Measurements from ENCODE around the gene XPO6.
A peak's percentile ranks its signal among the peaks of the same experiment; 100 is the strongest.

The XPO6 gene

GRCh38 chr16:28188085-28188916 lies 23.5 kb downstream of the XPO6 start:
- intact Hi-C loops (cut with DNase I) = no loop called here
- no peak for DNase-seq

GRCh38 chr16:28187595-28188004 lies 24.2 kb downstream of the XPO6 start:
- intact Hi-C loops (cut with DNase I) = no loop called here
- DNase-seq = no peak

GRCh38 chr16:28186752-28187151 lies 25.0 kb downstream of the XPO6 start:
- intact Hi-C loops (cut with DNase I) = no loop called here
- DNase-seq = no peak

- intact Hi-C loops (cut with DNase I) = no loop called here
- DNase-seq = no peak
These were observed 26.1 kb downstream of the XPO6 start for GRCh38 chr16:28185696-28186095.

GRCh38 chr16:28184625-28185024 lies 27.1 kb downstream of the XPO6 start:
- intact Hi-C loops (cut with DNase I) = no loop called here
- no peak for DNase-seq

GRCh38 chr16:28183930-28184329 lies 27.8 kb downstream of the XPO6 start:
- intact Hi-C loops (cut with DNase I) = no loop called here
- no peak for DNase-seq

- DNase-seq = no peak
- intact Hi-C loops (cut with DNase I) = no loop called here
These were observed 28.3 kb downstream of the XPO6 start for GRCh38 chr16:28183484-28183883.

- intact Hi-C loops (cut with DNase I) = no loop called here
- no peak for DNase-seq
These were observed 29.0 kb downstream of the XPO6 start for GRCh38 chr16:28182801-28183200.

- intact Hi-C loops (cut with DNase I) = no loop called here
- DNase-seq = peak in 25 of 42 donors; percentile 7 to 72 (median 31)
These were observed 29.6 kb downstream of the XPO6 start for GRCh38 chr16:28182183-28182582.

GRCh38 chr16:28181515-28181914 lies 30.2 kb downstream of the XPO6 start:
- DNase-seq = no peak

GRCh38 chr16:28180655-28181460 lies 30.9 kb downstream of the XPO6 start:
- no peak for DNase-seq
- intact Hi-C loops (cut with DNase I) = no loop called here

More at GRCh38 chr16:28181515-28181914, 30.2 kb downstream of the XPO6 start:
- intact Hi-C loops (cut with DNase I) = no loop called here

- intact Hi-C loops (cut with DNase I) = no loop called here
- DNase-seq = no peak
These were observed 32.4 kb downstream of the XPO6 start for GRCh38 chr16:28179354-28179753.

- intact Hi-C loops (cut with DNase I) = no loop called here
- DNase-seq = no peak
These were observed 36.0 kb downstream of the XPO6 start for GRCh38 chr16:28175715-28176114.

GRCh38 chr16:28172336-28172735 lies 39.4 kb downstream of the XPO6 start:
- intact Hi-C loops (cut with DNase I) = no loop called here

GRCh38 chr16:28171816-28172215 lies 39.9 kb downstream of the XPO6 start:
- no peak for DNase-seq
- intact Hi-C loops (cut with DNase I) = no loop called here

More at GRCh38 chr16:28172336-28172735, 39.4 kb downstream of the XPO6 start:
- DNase-seq = no peak

GRCh38 chr16:28168991-28169554 lies 42.7 kb downstream of the XPO6 start:
- intact Hi-C loops (cut with DNase I) = no loop called here
- peak in 9 of 42 donors; percentile 6 to 55 (median 26) for DNase-seq

- no peak for DNase-seq
- intact Hi-C loops (cut with DNase I) = no loop called here
These were observed 44.0 kb downstream of the XPO6 start for GRCh38 chr16:28167730-28168129.

GRCh38 chr16:28167221-28167620 lies 44.5 kb downstream of the XPO6 start:
- intact Hi-C loops (cut with DNase I) = no loop called here
- no peak for DNase-seq

- intact Hi-C loops (cut with DNase I) = no loop called here
- no peak for DNase-seq
These were observed 45.2 kb downstream of the XPO6 start for GRCh38 chr16:28166394-28167208.
